Stomach (tissue), 4 donors: ENCODE measurements around the gene C1orf159.

Experiments
- POLR2A ChIP-seq, 4 donors: fragments of 450-650 bp; IDR thresholded peaks; one replicate each; pipeline ENCODE4 v1.6.1; 2016; ENCODE audit warnings: antibody characterized with exemption in 4 of 4, control low read depth in 2 of 4, mild to moderate bottlenecking in 1 of 4, moderate library complexity in 1 of 4
- POLR2AphosphoS5 ChIP-seq, 3 donors: sonication (generic); formaldehyde crosslinking; IDR thresholded peaks; one replicate each; pipeline ENCODE4 v1.6.1; 2016; ENCODE audit warnings: antibody characterized with exemption in 3 of 3
- TF ChIP-seq, protein P1 (sequence below), 7 experiments: fragments of 450-650 bp in 4 of 7; fragments of 200-600 bp in 3 of 7; sonication (generic) in 3 of 7; IDR thresholded peaks; one replicate each; pipeline ENCODE4 v1.5.1; 2016 to 2019; ENCODE audit warnings: antibody characterized with exemption in 7 of 7, control low read depth in 2 of 7, mild to moderate bottlenecking in 1 of 7

DNA sequence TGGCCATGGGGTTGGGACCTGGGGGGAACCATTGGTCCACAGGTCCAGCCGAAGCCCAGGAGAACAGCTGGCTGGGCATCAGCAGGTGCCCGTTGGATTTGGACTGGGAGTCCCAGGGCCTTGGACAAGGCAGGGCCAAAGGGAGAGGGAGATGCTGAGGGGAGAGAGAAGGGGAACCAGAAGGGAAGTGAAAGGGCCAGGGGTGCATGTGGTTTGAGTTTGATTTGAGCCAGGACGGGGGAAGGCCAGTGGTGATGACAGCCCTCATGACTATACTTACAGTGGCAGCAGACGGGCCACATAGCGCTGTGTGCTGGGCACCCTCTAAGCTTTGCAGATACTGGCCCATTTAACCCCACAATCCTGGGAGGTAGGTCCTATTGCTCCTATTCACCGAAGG lies 77.2 kb downstream of the C1orf159 start:
- TF ChIP-seq POLR2A (IDR thresholded peaks at IDR 0.05): no peak
- TF ChIP-seq, protein P1, sequence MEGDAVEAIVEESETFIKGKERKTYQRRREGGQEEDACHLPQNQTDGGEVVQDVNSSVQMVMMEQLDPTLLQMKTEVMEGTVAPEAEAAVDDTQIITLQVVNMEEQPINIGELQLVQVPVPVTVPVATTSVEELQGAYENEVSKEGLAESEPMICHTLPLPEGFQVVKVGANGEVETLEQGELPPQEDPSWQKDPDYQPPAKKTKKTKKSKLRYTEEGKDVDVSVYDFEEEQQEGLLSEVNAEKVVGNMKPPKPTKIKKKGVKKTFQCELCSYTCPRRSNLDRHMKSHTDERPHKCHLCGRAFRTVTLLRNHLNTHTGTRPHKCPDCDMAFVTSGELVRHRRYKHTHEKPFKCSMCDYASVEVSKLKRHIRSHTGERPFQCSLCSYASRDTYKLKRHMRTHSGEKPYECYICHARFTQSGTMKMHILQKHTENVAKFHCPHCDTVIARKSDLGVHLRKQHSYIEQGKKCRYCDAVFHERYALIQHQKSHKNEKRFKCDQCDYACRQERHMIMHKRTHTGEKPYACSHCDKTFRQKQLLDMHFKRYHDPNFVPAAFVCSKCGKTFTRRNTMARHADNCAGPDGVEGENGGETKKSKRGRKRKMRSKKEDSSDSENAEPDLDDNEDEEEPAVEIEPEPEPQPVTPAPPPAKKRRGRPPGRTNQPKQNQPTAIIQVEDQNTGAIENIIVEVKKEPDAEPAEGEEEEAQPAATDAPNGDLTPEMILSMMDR (IDR thresholded peaks at IDR 0.05): no peak
- TF ChIP-seq POLR2AphosphoS5 (IDR thresholded peaks at IDR 0.05): no peak
